Hepatocyte (in vitro differentiated cells): ENCODE measurements around the gene IL21R. TPM values are rescaled to one million over a fixed set of nuclear protein-coding genes. Genes with fewer than 3 reads are reported as not detected.

Experiments
- DNase-seq: peaks from one replicate; pipeline ENCODE4 v3.0.0-alpha.2; 2016; ENCODE audit warnings: low spot score
- H2AFZ ChIP-seq: fragments of 200-600 bp; sonication (generic); 2 replicates; pipeline ENCODE4 v1.6.0; 2016; ENCODE audit warnings: antibody characterized with exemption, mild to moderate bottlenecking
- H3K27ac ChIP-seq: fragments of 200-600 bp; sonication (generic); 2 replicates; pipeline ENCODE4 v1.5.1; 2016; ENCODE audit warnings: mild to moderate bottlenecking
- H3K27me3 ChIP-seq: fragments of 200-600 bp; sonication (generic); 2 replicates; pipeline ENCODE4 v1.6.1; 2016
- H3K36me3 ChIP-seq: fragments of 200-600 bp; sonication (generic); replicated peaks from 2 replicates; pipeline ENCODE4 v1.5.1; 2016; ENCODE audit warnings: low read depth; ENCODE audit not compliant: insufficient read depth
- H3K4me1 ChIP-seq: fragments of 200-600 bp; sonication (generic); 2 replicates; pipeline ENCODE4 v1.5.1; 2016; ENCODE audit warnings: mild to moderate bottlenecking, moderate library complexity; ENCODE audit not compliant: insufficient read depth
- H3K4me2 ChIP-seq: fragments of 200-600 bp; sonication (generic); 2 replicates; pipeline ENCODE4 v1.6.0; 2016
- H3K4me3 ChIP-seq: fragments of 200-600 bp; sonication (generic); 2 replicates; pipeline ENCODE4 v1.5.1; 2016; ENCODE audit warnings: mild to moderate bottlenecking
- H3K79me2 ChIP-seq: fragments of 200-600 bp; sonication (generic); 2 replicates; pipeline ENCODE4 v1.6.0; 2017; ENCODE audit warnings: mild to moderate bottlenecking
- H3K9me2 ChIP-seq: fragments of 200-600 bp; sonication (generic); replicated peaks from 2 replicates; pipeline ENCODE4 v1.6.0; 2017; ENCODE audit warnings: mild to moderate bottlenecking; ENCODE audit not compliant: insufficient read depth
- H3K9me3 ChIP-seq: fragments of 200-600 bp; sonication (generic); 2 replicates; pipeline ENCODE4 v1.5.1; 2016; ENCODE audit warnings: low read depth, mild to moderate bottlenecking
- H4K20me1 ChIP-seq: fragments of 200-600 bp; sonication (generic); 2 replicates; pipeline ENCODE4 v1.6.0; 2016; ENCODE audit warnings: mild to moderate bottlenecking; ENCODE audit not compliant: insufficient read depth, poor library complexity, severe bottlenecking
- CTCF ChIP-seq: fragments of 200-600 bp; sonication (generic); IDR thresholded peaks from 2 replicates; pipeline ENCODE4 v1.5.1; 2016; ENCODE audit warnings: antibody characterized with exemption, mild to moderate bottlenecking; ENCODE audit not compliant: poor library complexity
- EZH2 ChIP-seq: fragments of 200-600 bp; sonication (generic); IDR thresholded peaks from 2 replicates; pipeline ENCODE4 v1.6.1; 2016; ENCODE audit warnings: antibody characterized with exemption, mild to moderate bottlenecking, borderline replicate concordance
- EZH2phosphoT487 ChIP-seq: fragments of 200-600 bp; sonication (generic); IDR thresholded peaks from one replicate; pipeline ENCODE4 v1.6.1; 2018; ENCODE audit warnings: antibody characterized with exemption, mild to moderate bottlenecking, low read depth, moderate library complexity; ENCODE audit not compliant: unreplicated experiment, severe bottlenecking
- WGBS: methylation state at CpG from one replicate; pipeline ENCODE4 v1.1.6; 2016; ENCODE audit warnings: low lambda C conversion rate; ENCODE audit errors: missing lambda C conversion rate; 5-methylcytosine and 5-hydroxymethylcytosine counted together
- polyA plus RNA-seq: library from polyadenylated mRNA; unstranded; fragments of >200 nt; fragmentation: Nextera tagmentation; extraction: Ambion mirVana; gene quantifications from 2 replicates; pipeline ENCODE4 v1.2.1, GENCODE V29; 2016
- total RNA-seq: library from RNA; depleted of rRNA; stranded (reverse); fragments of >200 nt; gene quantifications from 2 replicates; pipeline ENCODE4 v1.2.3, GENCODE V29; 2014

The IL21R gene
- total and polyA plus RNA-seq, 2 experiments from 2014 or later = 0.10 TPM; not detected in 1

GRCh38 chr16:27402569-27402963 lies 592 bp downstream of the IL21R start:
- H3K4me1 ChIP-seq = no peaks in the 10 kb centered on the region
- no peak overlapping the region for H3K27ac ChIP-seq
- no peaks in the 10 kb centered on the region for H3K27me3 ChIP-seq
- WGBS = 86% methylated on average over 8 of the region's 8 CpGs
- H3K79me2 ChIP-seq = no peaks in the 10 kb centered on the region
- H3K9me3 ChIP-seq = no peaks in the 10 kb centered on the region
- no peaks in the 10 kb centered on the region for H4K20me1 ChIP-seq
- no peak overlapping the region for H3K4me2 ChIP-seq
- no peaks in the 10 kb centered on the region for H3K9me2 ChIP-seq
- no peak overlapping the region for H3K4me3 ChIP-seq
- H3K36me3 ChIP-seq = no peaks in the 10 kb centered on the region
- H2AFZ ChIP-seq = no peak overlapping the region
- TF ChIP-seq EZH2phosphoT487 (no peak), CTCF (no peak), EZH2 (no peak)
- no peak for DNase-seq

- Histone ChIP-seq H3K9me3 (no peaks in the 10 kb centered on the region), H3K27ac (no peak overlapping the region), H3K9me2 (no peaks in the 10 kb centered on the region), H3K36me3 (no peaks in the 10 kb centered on the region), H3K4me2 (no peak overlapping the region), H3K4me3 (no peak overlapping the region), H3K4me1 (no peaks in the 10 kb centered on the region), H3K27me3 (no peaks in the 10 kb centered on the region), H2AFZ (no peak overlapping the region), H3K79me2 (no peaks in the 10 kb centered on the region), H4K20me1 (no peaks in the 10 kb centered on the region)
- no peak for DNase-seq
- TF ChIP-seq EZH2 = no peak
- TF ChIP-seq CTCF = no peak
- TF ChIP-seq EZH2phosphoT487 = no peak
- 92% methylated on average over 20 of the region's 20 CpGs for WGBS
Observed at GRCh38 chr16:27402964-27403600, 1.1 kb downstream of the IL21R start.

- no peak for DNase-seq
- no peaks in the 10 kb centered on the region for H3K9me2 ChIP-seq
- H3K9me3 ChIP-seq = no peaks in the 10 kb centered on the region
- H3K4me1 ChIP-seq = no peaks in the 10 kb centered on the region
- H3K27me3 ChIP-seq = no peaks in the 10 kb centered on the region
- TF ChIP-seq CTCF = no peak
- no peak for TF ChIP-seq EZH2phosphoT487
- no peak for TF ChIP-seq EZH2
- H4K20me1 ChIP-seq = no peaks in the 10 kb centered on the region
- no peak overlapping the region for H3K4me2 ChIP-seq
- no peak overlapping the region for H2AFZ ChIP-seq
- H3K79me2 ChIP-seq = no peaks in the 10 kb centered on the region
- no peaks in the 10 kb centered on the region for H3K36me3 ChIP-seq
- WGBS = 84% methylated on average over 6 of the region's 6 CpGs
- H3K27ac ChIP-seq = no peak overlapping the region
- H3K4me3 ChIP-seq = no peak overlapping the region
Observed at GRCh38 chr16:27403601-27403992, 1.6 kb downstream of the IL21R start.
